ENCODE data around the gene STK24.

DNA sequence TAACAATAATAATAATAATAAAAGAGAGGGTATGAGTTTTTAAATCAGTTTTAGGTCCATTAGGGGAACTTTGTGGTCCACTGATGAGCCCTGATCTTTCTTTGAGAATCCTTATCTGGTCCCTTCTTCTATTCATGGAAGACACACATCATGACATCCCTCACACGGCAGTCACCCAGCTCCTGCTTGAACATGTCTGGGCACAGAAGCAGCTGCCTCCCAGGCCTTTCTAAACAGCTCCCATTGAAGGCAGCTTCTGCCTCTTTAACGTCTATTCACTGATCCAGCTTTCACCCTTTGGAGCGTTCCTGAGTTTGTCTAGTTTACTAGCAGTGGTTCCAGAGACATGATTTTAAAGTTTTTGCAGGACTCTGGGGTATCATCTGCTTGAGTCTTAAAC, 42.6 kb upstream of the STK24 start:
- TF ChIP-seq CTCF (IDR thresholded peaks at IDR 0.05; ENCODE audit: insufficient read depth, low read length, poor library complexity, severe bottlenecking) (no peak), EZH2phosphoT487 (conservative IDR thresholded peaks at IDR 0.05; ENCODE audit: low read length) (no peak)

All from SU-DHL-6 (cell line).